ENCODE data around the gene SARDH.

The SARDH gene

DNA sequence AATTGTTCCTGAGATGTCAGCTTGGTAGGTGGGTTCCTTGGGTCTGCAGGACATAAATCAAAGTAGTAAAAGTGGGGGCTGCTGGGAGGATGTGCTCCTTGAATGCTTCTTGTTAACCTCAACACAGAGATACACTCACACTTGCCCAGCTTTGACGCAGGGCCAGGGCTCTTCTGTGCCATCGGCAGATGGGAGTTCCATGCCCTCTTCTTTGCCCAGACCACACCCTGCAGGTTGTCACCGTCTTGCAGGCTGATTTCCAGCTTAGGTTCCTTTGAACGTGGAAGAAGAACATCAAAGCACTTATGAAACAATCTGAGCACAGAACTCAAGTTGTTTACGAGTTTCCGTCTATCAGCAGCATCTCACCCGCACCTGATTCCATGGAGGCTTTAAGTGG is 91.0 kb downstream of the SARDH start:
- DNase-seq (ENCODE audit: low read depth) = no peak

DNA sequence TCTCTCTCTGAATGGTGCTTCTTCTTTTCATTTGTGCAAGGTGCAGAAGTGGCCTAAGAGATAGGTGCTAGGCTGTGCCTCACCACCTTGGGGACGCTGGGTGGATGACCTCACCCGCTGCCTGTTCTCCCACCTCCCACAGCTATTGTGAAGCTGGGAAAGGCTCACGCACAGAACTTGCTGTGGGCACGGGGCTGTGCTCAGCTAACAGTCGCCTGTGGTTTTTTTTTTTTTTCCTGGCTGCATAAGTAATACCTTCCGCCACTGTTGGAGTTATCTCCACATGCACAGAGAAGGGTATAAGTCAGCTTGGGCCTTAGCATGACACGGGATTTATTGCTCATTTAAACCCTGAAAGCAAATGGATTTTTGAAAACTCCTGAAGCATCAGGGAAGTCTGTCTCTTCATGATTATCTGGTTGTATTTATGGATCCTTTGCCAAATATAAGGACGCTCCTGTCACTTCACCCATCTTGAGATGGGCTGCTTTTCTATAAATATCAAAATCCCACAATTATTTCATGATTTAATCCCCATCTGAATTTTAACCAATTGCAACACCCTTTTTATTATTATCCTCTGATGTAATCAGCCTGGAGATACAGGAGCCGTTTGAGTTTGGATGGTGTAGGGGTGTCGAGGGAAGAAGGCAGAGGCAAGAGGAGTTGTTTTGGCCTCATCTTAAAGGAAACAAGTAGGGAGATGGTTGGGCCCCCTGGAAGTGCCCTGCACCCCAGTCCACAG is 93.0 kb downstream of the SARDH start:
- no peak for DNase-seq (ENCODE audit: low read depth)

DNA sequence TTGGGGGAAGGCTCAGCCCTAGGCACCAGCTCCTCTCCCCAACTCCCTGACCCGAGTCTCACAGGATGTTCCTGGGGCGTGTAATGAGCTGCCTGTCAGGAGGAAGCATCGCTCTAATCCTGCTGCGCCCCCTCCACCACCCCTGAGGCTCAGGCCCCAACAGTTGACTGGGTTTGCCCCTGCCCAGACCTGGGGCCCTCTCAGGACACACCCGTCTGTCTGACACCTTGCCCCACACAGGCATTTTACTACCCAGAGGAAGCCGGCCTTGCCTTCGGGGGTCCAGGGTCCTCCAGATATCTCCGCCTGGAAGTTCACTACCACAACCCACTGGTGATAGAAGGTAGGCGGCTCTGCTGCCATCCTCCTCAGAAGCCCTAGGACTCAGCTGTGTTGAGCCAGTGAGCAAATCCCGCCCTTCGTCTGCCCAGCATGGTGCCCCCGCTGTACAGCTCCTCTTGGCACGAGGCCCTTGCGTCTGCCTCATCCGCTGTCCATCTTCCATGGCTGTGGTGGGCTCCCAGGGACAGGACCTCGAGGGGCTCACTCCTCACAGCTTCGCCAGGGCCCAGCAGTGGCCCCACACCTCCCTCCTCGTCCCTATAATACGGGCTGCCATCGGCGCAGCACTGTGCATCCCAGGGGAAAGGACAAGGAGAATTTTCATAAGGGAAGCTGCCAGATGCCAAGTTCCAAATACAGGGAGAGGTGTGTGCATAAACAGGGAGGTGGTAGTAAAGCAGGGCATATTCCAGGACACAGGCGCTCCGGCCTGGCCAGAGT is 94.0 kb downstream of the SARDH start:
- no peak for DNase-seq (ENCODE audit: low read depth)

DNA sequence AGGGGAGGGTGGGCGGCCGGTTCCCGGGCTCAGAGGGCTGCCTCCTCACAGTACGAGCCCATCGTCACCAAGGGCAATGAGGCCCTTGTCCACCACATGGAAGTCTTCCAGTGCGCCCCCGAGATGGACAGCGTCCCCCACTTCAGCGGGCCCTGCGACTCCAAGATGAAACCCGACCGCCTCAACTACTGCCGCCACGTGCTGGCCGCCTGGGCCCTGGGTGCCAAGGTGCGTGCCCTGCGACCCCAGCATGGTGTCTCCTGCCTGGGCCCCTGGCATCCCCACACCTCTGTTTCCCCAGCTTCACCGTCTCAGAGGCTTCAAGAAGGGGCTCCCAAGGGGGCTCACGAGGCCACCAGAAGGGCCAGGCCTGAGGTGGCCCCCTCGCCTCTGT is 94.8 kb downstream of the SARDH start:
- no peak for DNase-seq (ENCODE audit: low read depth)

DNA sequence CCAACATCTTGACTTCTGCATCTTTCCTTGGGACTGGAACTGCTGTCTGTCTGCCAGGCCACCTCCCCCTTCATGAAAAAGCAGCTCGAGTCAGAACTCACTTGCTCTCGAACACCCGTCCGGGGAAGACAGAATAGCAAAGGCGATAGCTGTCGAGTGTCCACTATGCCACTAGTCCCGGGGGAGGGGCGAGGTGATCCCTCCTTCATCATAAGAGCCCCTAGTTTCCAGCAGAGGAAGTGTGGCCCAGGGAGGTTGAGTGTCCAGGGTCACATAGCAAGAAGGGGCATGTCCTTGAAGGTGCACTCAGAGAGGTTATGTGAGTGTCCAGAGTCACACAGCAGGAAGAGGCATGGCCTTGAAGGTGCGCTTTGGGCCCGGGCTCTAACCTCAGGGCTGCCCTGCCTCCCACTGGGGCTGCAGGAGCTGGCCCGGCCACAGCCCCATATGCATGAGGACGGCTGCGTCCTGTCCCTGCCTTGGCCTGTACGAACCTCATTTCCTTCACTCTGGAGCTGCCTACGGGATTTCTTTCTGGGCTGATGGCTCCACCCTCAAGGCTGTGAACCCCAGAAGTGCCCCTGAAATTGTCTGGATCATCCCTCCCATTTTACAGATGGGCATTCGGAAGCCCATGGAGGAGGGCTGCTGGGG is 95.3 kb downstream of the SARDH start:
- no peak for DNase-seq (ENCODE audit: low read depth)

DNA sequence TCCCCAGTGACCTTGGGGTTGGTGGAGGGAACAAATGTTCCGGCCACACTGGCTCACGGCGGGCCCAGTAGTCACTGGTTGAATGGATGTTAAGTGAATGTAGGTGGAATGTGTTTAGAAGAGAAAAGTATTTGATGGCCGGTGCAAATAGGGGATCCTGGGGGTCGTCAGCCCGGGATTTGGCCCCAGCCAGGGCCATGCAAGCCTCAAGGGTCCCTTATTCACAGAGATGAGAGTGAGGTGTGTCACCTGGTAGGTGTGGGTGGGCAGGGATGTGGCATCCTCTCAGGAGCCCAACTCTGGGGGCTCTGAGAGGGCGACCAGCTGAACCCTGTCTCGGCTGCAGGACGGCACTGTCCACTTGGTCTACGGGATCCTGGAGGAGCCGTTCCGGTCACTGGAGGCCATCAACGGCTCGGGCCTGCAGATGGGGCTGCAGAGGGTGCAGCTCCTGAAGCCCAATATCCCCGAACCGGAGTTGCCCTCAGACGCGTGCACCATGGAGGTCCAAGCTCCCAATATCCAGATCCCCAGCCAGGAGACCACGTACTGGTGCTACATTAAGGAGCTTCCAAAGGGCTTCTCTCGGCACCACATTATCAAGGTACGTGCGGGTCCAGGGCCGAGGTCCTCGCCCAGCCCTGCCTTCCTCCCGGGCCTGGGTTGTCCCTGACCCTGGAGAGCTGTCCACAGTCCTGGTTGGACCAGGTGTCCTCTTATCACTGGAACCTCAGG is 96.1 kb downstream of the SARDH start:
- DNase-seq (ENCODE audit: low read depth) = no peak

DNA sequence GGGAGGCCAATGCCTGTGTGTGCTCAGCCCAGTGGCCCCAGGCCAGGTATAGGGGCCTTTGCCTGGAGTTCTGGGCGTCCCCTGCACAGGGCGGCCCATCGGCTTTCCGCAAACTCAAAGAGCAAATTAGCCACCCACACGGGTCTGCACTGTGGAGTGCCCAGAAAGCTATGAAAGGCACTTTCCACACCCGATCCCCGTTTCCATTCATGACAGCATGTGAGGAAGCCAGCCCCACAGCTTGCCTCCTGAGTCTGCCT is 96.8 kb downstream of the SARDH start:
- DNase-seq (ENCODE audit: low read depth) = no peak

DNA sequence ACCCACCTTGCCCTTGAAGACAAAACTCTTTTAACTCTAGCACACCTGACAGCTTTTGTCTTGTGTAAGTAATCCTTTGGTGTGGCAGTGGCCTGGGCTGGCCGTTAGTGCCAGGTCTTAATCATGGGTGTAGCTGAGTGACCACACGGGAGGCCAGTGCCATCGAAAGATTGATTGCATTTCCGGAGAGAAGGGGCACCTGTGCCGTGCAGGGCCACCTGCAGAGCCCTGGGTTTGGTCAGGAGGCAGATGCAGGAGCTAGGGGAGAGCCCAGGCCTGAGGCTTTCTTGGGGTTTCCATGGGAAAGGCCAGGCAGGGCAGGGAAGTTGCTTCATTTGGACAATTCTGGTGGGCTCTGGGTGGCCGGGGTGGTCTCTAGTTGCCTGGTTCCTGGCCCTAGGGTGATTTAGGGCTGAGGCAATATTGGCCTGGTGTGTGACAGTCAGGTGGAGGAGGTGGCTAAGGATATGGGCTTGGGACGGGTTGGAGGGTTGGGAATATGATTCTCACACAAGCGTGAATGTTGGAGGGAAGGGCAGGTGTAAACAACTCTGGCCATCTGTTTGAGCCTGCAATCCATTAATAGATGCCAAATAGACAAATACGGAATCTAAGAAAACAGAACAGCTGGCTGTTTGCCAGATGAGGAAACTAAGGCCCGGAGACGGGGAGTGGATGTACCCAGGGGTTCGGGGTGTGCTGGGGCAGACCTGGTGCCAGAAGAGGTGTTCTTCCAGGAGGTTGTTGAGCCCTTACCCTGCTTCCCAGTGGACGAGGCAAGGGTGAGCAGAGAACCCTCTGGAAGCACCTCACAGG is 97.4 kb downstream of the SARDH start:
- DNase-seq (ENCODE audit: low read depth) = no peak

DNA sequence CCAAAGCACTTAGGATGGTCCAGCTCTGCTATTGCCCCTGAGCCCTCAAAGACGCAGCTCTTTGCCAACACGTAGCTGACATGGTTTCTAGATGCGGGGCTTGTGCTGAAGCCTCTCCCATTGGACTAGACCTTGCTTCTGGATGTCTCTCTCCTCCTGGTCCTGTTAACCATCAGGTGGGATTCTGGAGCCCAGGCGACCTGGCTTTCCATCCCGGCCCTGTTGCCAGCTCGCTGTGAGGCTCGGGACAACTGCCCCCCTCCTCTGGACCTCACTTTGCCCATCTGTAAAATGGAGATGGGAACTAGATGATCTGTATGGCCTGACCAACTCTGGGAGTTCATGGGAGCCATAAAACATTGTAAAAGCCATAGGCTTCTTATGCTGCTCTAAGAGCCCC is 98.0 kb downstream of the SARDH start:
- no peak for DNase-seq (ENCODE audit: low read depth)

DNA sequence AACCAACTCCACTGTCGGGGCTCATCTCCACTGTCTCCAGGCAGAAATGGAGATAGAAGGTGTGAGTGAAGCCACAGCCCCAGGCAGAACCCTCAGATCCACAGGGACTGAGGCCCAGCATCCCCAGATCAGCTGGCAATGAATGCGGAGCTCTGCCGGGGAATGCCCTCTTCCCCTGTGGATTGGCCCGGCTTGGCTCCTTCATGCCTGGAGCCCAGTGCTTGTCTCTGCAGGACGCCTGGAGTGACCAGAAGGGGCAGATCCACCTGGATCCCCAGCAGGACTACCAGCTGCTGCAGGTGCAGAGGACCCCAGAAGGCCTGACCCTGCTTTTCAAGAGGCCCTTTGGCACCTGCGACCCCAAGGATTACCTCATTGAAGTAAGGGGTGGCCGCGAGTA is 98.5 kb downstream of the SARDH start:
- DNase-seq (ENCODE audit: low read depth) = no peak

DNA sequence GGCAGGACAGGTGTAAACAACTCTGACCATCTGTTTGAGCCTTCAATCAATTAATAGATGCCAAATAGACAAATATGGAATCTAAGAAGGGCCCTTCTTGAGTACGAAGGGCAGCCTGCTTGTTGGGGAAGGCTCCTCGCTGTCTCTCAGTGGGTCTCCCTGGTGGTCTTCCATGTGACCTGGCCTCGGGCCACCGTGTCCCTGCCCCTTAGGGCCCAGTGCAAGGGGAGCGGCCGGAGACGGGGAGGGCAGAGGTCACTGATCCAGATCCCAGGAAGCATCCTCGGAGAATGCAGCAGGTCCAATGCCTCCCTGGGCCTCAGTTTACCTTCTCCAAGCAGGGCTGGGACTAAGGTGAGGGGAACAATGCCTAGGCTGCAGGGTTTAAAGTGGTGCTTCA is 99.4 kb downstream of the SARDH start:
- no peak for DNase-seq (ENCODE audit: low read depth)

DNA sequence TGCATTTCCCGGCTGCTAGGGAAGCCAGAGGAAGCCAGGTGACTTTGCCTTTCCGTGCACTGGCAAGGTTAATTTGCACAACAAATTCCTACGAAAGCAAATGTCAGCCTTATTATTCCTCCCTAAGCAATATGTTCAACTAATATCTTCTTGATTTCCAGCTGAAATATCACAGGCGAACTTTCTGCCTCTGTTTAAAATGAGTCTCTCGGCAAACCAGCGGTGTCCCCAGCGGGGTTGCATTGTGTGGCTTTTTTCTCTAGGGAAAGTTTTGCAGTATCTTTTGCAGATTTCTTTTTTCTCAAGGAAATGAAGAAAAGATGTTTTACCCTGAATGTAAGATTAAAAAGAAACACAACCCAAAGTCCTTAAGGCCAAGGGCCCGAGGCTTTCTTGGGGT is 100.1 kb downstream of the SARDH start:
- DNase-seq (ENCODE audit: low read depth) = no peak

DNA sequence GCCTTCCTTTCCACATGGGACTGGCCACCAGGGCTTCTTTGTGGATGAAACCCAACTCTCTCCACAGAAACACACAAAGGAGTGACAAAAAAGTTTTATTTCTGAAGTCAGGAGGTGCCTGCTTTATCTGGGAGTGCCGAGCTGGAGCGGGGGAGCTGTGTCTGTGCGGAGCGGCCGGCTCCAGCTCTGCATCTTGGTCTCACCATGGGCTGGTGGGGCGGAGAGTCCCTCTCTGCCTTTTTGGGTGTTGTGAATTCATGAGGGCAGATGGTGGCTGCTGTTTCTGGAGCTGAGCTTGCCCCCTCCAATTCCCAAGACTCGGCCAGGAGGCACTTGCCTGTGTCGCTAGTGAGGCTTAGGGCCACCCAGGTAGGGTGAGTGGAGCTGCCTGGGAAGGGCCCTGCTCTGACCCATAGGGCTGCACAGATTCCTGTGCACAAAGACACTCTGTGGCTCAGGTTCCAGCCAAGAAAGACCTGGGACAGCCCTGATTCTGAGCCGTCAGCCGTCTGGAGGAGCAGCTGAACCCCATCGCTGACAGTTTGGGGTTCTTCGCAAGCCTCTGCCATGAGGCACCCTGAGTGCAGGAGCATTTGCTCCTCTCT is 100.6 kb downstream of the SARDH start:
- no peak for DNase-seq (ENCODE audit: low read depth)

DNA sequence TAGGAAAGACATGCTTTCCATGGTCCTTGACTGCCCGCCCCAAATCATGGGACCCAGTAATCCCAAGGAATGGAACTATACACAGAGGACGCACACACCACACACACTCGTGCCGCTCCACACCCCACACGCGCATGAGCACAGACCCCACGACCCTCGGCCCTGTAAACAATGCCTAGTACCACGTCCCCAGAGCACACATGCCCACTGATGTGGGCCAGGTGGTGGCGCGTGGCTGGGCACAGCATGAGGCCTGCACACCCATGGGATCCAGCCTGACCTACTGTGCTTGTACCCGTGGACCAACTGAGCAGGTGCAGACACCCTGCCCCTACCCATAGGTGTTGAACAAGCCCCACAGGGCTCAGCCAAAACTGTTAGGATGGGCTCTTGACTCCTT is 101.2 kb downstream of the SARDH start:
- no peak for DNase-seq (ENCODE audit: low read depth)

DNA sequence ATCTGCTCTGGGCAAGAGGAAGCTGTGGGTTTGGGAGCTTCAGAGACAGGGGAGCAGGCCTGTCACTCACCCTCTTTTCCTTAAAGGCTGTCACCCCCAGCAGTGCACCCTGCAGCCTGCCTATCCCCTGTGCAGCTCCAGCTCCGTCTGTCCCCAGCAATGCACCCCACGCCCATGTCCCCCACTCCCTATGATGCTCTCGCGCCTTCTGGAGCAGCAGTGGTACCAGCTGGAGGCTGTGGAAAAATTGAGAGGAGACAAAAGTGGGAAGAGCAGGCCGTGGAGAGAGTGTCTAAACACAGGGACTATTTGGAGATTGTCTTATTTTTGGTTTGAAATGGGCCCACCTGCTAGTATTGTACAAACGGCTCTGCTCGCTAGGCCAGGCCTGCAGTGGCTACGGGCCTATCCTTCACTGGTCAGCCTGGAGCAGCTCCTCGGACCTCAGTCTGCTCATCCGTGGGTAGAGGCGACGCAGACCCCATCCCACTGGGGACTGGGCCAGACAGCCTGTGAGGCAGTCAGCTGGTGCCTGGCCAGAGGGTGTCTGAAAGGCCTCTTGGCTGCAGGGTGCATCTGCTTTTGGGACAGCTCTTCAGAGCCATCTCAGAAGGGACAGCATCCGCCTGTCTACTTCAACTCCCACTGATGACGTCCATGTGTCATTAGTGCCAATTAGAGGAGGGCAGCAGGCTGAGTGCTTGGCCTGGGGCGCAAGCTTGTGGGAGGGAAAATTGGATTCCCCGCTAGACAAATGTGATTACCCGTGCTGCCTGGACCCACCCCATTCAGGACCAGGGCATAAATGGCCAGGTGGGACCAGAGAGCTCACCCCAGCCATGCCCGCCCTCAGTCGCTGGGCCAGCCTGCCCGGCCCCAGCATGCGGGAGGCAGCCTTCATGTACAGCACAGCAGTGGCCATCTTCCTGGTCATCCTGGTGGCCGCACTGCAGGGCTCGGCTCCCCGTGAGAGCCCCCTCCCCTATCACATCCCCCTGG is 102.3 kb downstream of the SARDH start, which contains the start of gene DBH:
Gene DBH (plus strand): TSS at position 831 of the 999 bp plus-strand sequence. CDS start 9 bp downstream, at position 840.
- DNase-seq (ENCODE audit: low read depth) = no peak

DNA sequence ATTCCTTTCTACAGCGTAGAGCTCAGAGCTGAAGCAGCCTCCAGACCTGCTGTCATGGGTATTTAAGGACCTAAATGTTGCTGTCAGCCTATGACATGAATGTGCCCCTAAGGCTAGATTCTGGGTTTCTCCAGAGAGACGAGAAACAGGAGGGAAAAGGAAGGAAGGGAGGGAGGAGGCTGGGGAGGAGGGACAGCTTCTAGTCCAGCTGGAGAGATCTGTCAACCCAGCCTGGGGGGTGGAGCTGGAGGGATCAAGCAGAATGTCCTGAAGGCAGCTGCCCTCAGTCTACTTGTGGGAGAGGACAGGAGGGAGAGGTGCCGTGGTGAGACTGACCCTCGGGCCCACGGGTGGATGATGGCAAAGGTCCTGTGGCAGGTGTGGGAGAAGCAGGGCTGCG is 103.1 kb downstream of the SARDH start:
- DNase-seq (ENCODE audit: low read depth) = no peak

DNA sequence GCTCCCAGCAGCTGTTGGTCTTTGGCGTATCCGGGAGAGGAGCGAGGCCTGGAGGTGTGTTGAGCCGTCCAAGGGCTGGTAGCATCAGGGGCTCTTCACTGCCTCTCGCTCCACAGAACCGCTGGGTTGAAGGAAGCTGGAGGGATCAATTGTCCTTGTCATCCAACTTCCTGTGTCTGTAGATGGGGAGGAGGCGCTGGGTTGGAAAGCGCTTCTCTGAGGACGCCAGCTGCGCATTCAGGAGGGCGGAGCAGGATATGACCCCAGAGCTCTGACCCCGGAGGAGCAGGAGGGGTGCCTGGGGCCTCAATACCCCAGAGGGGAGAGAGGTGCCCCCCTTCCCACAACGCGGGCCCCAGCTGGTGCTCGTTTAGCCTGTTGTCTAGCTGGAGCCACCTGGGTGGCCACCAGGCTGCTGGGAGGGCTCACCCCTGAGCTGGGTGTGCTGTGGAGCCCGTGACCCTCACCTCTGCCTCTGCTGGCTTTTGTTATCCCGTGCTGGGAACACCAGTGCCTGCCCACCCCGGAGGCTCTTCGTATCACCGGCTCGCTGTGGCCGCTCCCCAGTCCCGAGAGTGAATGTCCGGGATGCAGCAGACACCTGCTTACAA is 104.0 kb downstream of the SARDH start:
- DNase-seq (ENCODE audit: low read depth) = no peak

DNA sequence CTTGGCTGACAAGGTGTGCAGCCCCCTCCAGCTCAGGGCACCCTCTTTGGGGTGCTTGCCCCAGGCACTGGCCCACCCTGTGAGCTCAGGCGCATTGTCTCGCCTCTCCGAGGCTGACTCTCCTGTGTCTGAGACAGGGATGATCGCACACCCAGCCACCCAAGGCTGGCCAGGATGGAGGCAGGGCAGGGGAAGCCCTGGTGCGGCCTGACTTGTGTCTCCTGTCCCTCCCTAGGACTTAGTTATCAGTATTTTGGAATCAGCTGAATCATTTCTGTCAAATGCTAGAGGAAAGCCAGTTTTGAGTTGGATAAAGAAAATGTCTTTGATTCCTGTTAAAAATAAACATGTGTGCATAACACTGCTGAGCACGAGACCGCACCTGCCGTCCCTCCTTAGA is 104.5 kb downstream of the SARDH start:
- DNase-seq (ENCODE audit: low read depth) = no peak

DNA sequence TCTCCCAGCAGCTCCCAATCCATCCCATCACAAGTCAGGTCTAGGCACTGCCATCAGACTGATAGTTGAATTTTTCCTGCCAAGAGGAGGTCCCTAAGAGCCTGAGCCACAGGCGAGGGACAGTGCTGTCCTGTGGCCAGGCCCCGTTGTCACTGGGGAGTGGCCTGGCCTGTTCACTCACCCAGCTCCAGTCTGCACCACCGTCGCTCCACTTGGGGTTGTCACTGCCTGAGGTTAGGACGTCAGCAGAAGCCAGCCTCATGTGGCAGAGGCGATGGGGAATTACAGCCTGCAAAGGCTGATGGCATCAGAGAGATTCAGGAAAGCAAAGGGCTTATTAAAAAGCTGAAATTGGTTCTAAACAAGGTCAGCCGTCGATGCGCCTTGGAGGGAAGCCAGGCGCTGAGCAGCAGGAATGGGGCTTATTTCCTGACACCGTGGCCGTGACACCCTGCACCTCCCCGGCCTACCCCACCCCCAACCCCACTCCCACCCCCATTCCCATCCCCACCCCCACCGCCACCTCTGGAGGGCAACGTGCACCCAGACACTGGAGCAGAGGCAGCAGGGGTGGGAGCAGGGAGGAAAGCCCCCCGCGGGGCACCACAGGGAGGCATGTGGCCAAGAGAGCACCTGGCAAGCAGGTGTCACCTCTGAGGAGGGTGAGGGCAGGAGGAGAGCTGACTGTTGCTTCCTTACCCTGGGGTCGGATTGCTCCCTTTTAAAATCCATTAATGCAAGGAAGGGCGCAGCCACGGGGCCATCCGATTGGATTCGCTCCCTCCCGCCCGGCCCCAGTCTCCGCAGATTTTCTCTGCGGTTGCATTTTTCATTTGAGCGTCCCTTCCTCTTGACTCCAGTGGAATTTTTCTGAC is 105.1 kb downstream of the SARDH start:
- DNase-seq (ENCODE audit: low read depth) = no peak
